ENCODE measurements around the gene PRM1.
"Not testable (repeated sequence)": the region's sequence is repeated elsewhere in the genome, so short reads cannot be mapped to it uniquely, and the experiment has no call there.

PRM1 gene

DNA sequence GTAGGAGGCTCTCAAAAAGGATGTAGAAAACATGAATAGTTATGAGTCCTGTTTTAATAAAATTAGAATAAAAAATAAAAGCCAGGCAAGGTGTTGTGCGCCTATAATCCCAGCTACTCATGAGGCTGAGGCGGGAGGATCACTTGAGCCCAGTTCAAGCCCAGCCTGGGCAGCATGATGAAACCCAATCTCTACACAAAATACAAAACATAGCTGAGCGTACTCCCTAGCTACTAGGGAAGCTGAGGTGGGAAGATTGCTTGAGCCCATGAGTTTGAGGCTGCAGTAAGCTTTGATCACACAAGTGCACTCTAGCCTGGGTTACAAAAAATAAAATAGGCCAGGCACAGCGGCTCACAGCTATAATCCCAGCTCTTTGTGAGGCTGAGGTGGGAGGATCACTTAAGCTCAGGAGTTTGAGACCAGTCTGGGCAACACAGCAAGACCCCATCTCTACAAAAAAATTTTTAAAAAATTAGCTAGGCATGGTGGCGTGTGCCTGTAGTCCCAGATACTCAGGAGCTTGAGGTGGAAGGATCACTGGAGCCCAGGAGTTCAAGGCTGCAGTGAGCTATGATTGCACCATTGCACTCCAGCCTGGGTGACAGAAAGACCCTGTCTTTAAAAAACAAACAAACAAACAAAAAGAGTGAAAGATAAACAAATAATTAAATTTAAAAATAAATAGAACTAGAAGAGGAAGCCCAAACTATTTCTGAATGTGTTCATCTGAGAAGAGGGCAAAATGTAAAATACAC lies 17.2 kb upstream of the PRM1 start:
- no peak for DNase-seq (ENCODE audit: low read depth in 2 of 2)

DNA sequence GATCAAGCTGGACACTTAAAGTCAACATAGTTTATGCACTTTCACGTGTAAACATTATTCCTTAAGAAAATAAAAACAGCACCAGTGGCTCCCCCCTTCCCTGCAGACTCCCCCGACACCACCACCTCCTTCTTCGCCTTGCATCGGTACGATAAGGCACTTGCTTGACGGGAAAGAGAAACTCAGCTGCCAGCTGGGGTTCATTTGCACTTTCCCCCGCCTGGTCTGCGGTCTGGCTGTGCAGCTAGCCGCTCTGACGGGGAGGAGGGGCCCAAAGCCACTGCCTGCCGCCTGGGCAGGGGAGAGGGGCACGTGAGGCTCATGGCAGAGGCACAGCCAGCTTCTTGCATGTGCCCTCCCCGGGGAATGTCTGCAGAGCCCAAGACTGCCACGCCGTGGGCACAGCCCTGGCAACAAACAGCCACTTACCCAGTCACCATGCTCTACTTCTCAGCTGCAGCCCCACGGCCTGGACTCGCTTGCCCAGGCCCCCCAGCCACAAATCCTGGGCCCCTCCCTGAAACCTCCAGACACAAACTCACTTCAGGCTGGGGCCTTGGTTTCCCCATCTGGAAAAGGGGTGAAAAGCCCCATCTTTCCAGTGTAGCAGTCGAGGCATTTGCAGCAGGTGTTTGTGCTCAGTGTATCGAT lies 16.5 kb upstream of the PRM1 start:
- peak; percentile 31 to 33 for DNase-seq (ENCODE audit: low read depth in 2 of 2)

DNA sequence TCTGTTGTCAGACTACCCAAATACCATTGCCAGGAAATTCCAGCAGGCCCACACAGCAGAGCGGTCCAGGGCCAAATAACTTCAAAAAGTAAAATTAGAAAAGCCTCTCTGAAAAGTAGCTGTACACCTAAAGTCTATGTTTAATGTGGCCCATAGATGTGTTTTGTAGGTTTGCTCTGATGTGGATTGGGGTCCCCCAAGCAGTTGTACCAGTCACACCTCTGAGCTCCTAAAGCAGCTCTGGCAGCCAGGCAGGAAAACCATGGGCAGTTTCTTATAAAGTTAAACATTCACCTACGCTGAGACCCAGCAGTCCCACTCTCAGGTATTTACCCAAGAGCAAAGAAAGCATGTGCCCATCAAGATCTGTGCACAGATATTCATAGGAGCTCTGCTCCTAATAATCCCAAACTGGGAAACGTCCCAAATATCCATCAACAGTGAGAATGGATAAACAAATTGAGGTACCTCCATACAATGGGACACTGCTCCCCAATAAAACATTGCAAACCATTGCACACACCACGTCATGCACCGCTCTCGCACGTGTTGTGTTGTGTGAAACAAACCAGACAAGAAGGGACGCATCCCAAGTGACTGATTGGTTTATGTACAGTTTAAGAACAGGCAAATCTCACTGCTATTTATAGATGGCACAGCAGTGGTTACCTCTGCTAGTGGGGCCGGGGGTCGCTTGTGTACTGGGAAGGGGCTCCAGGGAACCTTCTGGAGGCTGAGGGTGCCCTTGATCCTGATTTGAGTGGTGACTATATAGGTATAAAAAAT lies 15.8 kb upstream of the PRM1 start:
- DNase-seq (ENCODE audit: low read depth in 2 of 2) = no peak

DNA sequence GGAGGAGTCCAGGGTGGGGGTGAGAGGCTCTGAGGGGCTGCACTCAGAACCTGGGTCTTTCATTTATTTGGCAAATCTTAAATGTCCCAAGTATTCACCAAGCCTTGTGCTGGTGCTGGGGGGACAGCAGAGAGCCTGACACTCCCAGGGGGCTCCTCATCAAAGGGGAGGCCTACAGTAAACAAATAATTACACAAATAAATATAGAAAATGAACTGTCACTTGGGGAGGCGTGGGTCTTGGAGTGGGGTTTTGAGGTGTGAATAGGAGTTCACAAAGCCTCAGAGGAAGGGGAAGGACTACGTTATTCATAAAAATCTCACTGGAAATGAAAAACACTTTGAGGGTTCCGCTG lies 15.2 kb upstream of the PRM1 start:
- no peak for DNase-seq (ENCODE audit: low read depth in 2 of 2)

DNA sequence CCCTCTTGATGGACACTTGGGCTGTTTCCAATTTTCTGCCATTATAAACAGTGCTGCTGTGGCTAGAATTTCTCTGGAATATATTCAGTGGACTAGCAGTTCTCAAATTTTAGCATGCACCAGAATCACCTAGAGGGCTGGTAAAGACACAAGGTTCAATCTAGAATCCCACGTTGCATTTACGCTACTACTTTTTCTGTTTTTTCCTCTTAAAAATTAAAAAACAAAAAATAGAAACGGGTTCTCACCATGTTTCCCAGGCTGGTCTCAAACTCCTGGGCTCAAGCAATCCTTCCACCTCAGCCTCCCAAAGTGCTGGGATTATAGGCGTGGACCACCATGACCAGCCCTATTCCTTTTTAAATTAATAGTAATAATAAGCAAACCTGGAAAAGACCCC lies 14.5 kb upstream of the PRM1 start:
- DNase-seq (ENCODE audit: low read depth in 2 of 2) = no peak

DNA sequence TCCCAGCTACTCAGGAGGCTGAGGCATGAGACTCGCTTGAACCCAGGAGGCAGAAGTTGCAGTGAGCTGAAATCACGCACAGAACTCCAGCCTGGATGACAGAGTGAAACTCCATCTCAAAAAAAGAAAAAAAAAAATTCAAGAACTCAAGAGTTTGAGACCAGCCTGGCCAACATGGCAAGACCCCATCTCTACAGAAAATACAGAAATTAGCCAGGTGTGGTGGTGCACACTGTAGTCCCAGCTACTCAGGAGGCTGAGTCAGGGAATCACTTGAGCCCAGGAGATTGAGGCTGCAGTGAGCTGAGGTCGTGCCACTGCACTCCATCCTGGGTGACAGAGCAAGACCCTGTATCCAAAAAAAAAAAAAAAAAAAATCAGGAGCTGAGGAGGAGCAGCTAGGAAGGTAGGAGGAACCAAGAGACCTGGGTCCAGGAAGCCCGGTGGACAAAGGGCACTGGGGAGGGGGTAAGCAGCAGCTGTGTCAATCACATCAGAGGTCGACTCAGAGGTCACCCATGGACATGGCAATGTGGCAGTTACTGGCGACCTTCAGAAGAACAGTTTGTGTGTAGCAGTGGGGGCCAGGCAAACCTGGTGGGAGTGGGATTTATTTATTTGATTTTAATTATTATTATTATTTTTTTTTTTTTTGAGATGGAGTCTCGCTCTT lies 11.1 kb upstream of the PRM1 start:
- no peak for DNase-seq (ENCODE audit: low read depth in 2 of 2)

DNA sequence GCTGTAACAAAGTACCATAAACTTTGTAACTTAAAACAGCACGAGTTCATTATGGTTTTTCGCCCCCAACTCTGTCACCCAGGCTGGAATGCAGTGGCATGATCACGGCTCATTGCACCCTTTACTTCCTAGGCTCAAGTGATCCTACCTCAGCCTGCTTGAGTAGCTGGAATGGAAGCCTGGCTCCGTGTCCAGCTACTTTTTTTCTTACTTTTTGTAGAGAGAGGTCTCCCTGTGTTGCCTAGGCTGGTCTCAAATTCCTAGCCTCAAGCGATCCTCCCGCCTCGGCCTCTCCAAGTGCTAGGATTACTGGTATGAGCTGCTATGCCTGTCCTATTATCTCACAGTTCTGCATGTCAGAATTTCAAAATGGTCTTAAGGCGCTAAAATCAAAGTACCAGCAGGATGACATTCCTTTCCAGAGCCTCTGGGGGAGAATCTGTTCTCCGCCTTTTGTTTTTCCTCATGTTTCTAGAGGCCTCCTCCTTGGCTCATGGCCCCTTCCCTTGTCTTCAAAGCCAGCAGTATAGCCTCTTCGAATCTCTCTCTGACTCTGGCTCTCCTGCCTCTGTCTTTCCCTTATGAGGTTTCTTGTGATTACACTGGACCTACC lies 10.1 kb upstream of the PRM1 start:
- DNase-seq (ENCODE audit: low read depth in 2 of 2) = no peak

DNA sequence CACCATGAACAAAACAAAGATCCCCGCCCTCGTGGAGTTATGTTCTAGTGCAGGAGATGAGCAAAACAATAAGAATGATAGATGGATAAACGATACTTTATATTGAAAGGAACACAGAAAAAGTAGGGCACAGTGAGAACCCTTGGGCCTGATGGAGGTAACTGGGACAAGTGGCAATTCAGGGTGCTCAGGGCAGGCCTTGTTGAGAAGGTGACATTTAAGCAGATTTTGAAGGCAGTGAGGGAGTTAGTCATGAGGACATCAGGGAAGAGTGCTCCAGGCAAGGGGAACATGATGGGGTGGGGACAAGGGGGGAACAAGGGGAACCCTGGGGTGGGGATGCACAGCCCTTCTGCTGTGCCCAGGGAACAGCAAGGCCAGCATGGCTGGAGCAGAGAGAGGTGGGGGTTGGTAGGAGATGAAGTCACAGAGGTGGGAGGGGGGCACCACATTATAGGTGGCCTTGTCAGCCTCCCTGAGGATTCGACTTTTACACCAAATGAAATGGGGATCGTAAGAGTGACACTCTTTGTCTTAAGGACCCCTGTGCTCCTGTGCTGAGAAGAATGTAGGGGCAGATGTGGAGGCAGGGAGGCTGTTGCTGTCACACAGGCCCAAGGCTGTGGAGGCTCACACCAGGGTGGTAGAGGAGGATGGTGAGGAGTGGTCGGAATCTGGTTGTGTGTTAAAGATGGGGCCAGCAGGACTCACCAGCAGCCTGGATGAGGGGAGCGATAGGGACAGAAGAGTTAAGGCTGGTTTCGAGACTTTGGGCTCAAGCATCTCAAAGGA lies 9.2 kb upstream of the PRM1 start:
- no peak for DNase-seq (ENCODE audit: low read depth in 2 of 2)

DNA sequence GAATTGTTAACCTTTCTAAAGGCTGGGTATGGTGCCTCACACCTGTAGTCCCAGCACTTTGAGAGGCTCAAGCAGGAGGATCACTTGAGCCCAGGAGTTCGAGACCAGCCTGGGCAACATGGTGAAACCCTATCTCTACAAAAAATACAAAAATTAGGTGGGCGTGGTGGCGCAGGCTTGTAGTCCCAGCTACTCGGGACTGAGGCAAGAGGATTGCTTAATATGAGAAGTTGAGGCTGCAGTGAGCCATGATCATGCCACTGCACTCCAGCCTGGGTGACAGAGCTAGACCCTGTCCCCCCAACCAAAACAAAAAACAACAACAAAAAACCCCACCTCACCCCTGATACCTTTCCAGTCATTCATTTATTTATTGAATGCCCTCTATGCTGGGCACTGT lies 8.6 kb upstream of the PRM1 start:
- DNase-seq (ENCODE audit: low read depth in 2 of 2) = not testable (repeated sequence)

DNA sequence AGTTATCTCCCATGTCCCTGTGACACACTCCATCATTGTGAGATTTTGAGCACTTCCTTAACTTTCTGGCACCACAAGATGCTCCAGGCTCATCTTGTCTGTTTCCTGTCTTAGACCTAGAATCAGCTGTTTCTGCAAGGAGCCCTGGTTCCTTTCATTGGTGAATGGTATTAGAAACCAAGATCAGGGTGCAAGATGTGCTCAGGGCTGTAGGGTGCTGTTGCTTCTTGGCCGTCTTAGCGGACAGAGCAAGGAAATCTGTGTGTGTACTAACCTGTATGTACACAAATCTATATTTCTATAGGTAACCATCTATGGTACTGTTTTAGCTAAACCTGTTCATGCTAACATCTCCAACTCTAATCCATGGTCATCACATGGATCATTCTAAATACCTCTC lies 8.1 kb upstream of the PRM1 start:
- DNase-seq (ENCODE audit: low read depth in 2 of 2) = no peak

DNA sequence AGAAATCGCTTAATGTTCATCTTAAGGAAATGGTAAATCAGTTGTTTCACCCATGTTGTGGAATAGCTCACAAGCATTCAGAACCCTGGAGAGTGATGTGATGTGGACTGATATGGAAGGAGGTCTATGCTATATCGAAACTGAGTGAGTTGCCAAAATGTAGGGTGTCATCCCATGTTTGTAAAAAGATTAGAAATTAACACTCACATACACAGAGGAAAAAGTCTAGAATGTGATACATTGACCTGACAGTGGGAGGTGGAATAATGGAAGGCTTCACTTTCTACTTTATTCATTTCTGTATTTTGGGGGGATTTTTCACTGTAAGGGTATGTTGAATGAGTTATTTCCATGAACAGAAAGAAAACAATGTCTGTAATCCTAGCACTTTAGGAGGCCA lies 4.7 kb upstream of the PRM1 start:
- no peak for DNase-seq (ENCODE audit: low read depth in 2 of 2)

DNA sequence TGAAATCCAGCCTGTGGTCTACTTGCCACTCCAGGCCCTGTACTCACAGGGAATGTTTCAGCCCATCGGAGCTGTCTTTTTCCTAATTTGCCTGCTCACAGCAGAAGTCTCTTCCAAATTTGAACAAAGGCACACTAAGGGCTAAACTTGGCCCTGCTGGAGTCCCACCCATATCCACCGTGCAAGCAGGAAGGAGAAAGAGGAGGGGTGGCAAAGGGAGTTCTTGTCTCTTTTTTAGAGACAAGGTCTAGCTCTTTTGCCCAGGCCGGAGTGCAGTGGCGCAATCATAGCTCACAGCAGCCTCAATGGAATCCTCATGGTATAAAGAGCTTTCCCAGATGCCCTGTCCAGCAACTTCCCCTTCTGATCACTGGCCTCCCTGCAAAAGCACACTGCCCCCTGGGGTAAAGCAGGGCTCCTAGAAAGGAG lies 2.7 kb upstream of the PRM1 start:
- DNase-seq (ENCODE audit: low read depth in 2 of 2) = no peak

DNA sequence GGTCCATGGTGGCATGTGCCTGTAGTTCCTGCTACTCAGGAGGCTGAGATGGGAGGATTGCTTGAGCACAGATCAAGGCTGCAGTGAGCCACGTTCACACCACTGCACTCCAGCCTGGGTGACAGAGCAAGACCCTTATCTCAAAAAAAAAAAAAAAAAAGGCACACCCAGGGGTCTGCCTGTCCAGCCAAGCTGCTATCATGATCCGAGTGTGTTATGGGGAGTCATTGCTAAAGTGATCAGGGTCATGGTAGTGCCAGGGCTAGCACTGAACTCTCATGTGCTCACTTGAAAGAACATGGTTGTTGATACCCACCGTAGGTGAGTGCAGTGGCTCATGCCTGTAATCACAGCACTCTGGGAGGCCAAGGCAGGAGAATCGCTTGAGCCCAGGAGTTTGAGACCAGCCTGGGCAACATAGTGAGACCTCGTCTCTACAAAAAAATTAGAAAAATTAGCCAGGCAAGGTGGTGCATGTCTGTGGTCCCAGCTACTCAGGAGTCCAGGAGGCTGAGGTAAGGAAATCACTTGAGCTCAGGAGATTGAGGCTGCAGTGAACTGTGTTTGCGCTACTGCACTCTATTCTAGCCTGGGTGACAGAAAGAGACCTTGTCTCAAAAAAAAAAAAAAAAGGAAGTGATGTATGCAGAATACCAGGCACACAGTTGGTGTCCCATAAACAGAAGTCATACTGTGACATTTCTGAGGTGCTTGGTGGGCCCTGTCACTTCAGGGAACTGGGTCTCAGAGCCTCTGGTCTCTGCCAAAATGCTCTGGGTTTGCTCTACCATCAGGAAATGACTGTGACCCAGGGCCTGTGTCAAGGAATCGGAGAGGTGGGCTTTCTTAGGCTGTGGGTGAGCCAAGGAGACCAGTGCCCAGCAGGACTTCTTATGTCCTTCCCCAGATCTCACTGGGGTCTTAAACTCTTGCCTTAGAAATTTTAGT lies 2.2 kb downstream of the PRM1 start:
- DNase-seq (ENCODE audit: low read depth in 2 of 2) = no peak

DNA sequence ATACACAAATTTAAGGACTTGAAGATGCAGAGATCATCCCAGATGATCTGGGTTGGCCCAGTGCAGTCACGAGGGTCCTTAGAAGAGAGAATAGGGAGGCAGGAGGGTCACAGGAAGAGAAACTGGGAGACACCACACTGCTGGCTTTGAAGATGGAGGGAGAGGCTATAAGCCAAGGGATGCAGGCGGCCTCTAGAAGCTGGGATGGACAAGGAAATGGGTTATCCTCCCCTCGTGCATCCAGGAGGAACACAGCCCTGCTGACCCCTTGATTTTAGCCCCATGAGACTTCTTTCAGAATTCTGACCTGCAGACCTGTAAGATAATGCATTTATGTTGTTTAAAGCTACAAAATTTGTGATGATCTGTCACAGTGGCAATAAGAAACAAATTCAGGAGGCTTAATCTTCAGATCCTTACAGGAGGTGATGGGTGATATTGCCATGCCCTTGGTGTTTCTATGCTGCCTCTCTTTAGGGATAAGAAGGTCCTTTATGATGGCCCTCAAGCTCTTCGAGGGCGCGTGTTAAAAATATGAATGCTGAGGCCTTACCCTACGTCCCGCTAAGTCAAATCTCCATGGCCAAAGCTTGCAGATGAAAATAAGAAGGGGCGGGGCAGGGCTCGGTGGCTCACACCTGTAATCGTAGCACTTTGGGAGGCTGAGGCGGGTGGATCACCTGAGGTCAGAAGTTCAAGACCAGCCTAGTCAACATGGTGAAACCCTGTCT lies 3.4 kb downstream of the PRM1 start:
- DNase-seq (ENCODE audit: low read depth in 2 of 2) = no peak

DNA sequence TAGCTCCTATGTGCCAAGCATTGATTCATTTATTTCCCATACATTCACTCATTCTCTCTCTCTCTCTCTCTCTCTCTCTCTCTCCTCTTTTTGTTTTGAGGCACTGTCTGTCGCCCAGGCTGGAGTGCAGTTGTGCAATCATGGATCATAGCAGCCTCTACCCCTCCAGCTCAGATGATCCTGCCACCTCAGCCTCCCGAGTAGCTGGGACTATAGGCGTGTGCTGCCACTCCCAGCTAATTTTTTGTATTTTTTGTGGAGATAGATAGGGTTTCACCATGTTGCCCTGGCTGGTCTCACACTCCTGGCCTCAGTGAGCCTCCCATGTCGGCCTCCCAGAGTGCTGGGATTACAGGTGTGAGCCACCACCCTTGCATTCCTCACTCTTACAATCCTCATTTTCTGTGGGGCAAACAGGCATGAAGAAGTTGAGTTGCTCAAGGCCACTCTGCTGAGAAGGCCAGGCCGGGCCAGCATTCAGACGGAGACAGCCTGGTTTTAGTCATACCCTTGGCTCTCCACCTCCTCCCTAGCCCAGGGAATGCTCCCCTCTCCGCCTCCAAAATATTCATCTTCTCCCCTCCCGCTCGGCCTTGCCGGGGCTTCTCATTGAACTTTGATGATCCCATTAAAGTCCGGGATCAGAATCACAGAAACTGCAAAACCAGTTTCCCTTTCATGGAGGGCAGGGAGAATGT lies 4.1 kb downstream of the PRM1 start:
- DNase-seq (ENCODE audit: low read depth in 2 of 2) = no peak

DNA sequence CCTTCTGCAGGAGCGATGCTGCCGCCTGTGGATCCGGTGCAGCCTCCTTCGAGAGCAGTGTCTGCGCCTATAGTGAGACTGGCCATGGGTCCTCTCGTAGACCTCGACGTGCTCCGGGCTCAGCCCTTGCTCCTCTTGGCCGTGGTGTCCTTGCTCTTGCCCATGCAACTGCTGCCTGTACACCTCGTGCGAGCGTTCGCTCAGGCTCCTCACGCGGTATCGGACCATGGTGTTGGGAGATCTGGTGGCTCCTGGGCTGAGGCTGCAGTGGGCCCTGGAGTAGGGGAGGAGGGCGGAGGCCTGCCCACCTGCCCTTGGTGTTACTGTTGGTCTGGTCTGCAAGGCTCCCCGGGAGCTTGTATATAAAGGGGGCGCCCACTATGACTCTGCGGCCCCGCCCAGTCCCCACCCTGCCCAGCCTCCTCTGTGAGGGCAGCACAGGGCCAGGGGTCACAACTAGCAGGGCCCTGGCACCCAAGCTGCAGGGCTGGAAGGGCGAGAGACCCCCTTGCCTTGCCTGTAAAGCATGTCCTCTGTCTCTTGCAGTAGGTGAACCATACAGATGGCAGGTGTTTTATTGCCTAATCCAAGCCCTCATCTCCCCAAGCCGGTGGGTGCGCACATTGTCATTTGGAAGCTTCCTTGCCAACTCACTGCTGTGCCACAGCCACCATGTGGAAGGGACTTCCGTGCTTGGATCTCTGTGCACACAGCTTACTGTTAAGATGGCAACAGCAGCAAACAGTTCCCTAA lies 4.8 kb downstream of the PRM1 start, which contains the start of gene PRM2:
Gene PRM2 (minus strand): TSS at position 338 of the 753 bp plus-strand sequence. CDS start 110 bp downstream, at position 228.
- no peak for DNase-seq (ENCODE audit: low read depth in 2 of 2)

DNA sequence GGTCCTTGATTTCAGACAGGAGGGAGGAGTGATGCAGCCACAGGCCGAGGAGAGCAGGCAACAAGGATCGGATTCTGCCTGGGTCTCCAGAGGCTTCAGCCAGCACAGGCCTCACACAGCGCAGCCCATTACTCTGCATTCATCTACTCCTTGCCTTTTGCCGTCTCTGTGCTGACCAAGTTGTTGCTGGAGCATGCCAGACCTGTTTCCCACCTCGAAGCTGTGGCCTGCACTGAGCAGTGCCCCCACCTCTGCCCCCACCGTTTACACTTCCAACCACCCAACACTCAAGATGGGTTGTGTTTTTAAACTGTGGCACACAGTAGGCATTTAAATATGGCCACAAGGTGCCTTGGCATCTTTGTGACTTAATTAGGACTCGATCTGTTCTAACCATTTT lies 6.2 kb downstream of the PRM1 start:
- DNase-seq (ENCODE audit: low read depth in 2 of 2) = no peak

Data from stimulated activated CD8-positive, alpha-beta memory T cell treated with anti-CD3 and anti-CD28 coated beads, Interleukin-7, amount 100 ng/mL, for 1 hour (primary cell).